CD4-positive, alpha-beta memory T cell (primary cell): ENCODE results near the gene LRP1-AS. TPM values are rescaled to one million over a fixed set of nuclear protein-coding genes. Genes with fewer than 3 reads are reported as not detected.

Experiments
- CTCF ChIA-PET: fragments of 350-600 bp; sonication (Branson Sonifier 250); formaldehyde crosslinking; loops from one replicate; lab custom pipeline; 2021; ENCODE audit warnings: inconsistent platforms; ENCODE audit not compliant: partially characterized antibody; lab: Charles Lee
- POLR2A ChIA-PET: fragments of 350-600 bp; sonication (Branson Sonifier 250); formaldehyde crosslinking; loops from one replicate; lab custom pipeline; 2021; ENCODE audit not compliant: partially characterized antibody; lab: Charles Lee
- DNase-seq, 5 donors: peaks; one replicate each; pipeline versions ENCODE4 v3.0.0 to v3.0.0-alpha.2; 2020 to 2022; ENCODE audit warnings: mixed read lengths in 1 of 5
- H3K27ac ChIP-seq: one replicate; pipeline ENCODE4 v1.7.0; 2013; ENCODE audit warnings: low read depth, low read length
- H3K27me3 ChIP-seq: 2 replicates; pipeline ENCODE4 v1.7.0; 2013; ENCODE audit warnings: mild to moderate bottlenecking, low read length, moderate library complexity; ENCODE audit not compliant: insufficient read depth
- H3K36me3 ChIP-seq: 2 replicates; pipeline ENCODE4 v1.7.0; 2013; ENCODE audit warnings: mild to moderate bottlenecking, low read length, moderate library complexity; ENCODE audit not compliant: insufficient read depth
- H3K4me1 ChIP-seq: 2 replicates; pipeline ENCODE4 v1.7.0; 2013; ENCODE audit warnings: mild to moderate bottlenecking, low read length, moderate library complexity; ENCODE audit not compliant: insufficient read depth
- H3K4me3 ChIP-seq, 2 donors: one replicate each; pipeline ENCODE4 v1.7.0; 2013; ENCODE audit warnings: low read length in 2 of 2, mild to moderate bottlenecking in 1 of 2
- H3K9me3 ChIP-seq, 2 donors: one replicate each; pipeline ENCODE4 v1.7.0; 2013; ENCODE audit warnings: low read length in 2 of 2, control low read depth in 1 of 2; ENCODE audit not compliant: control insufficient read depth in 1 of 2
- H3K27ac Mint-ChIP-seq, 7 donors: one replicate each; pipeline ENCODE4 v1.8.0; 2020 to 2021; ENCODE audit warnings: mixed read lengths in 7 of 7, mild to moderate bottlenecking in 6 of 7, inconsistent platforms in 3 of 7, moderate library complexity in 3 of 7
- H3K27me3 Mint-ChIP-seq, 2 donors: one replicate each; pipeline ENCODE4 v1.8.0; 2020 to 2021; ENCODE audit warnings: mixed read lengths in 2 of 2
- H3K36me3 Mint-ChIP-seq, 2 donors: one replicate each; pipeline ENCODE4 v1.8.0; 2020 to 2021; ENCODE audit warnings: mixed read lengths in 2 of 2, inconsistent platforms in 1 of 2, mild to moderate bottlenecking in 1 of 2
- H3K4me1 Mint-ChIP-seq, 4 donors: one replicate each; pipeline ENCODE4 v1.8.0; 2020 to 2021; ENCODE audit warnings: mixed read lengths in 4 of 4, mild to moderate bottlenecking in 1 of 4
- H3K4me3 Mint-ChIP-seq, 8 donors: one replicate each; pipeline ENCODE4 v1.8.0; 2020 to 2021; ENCODE audit warnings: mixed read lengths in 8 of 8, mild to moderate bottlenecking in 7 of 8, moderate library complexity in 6 of 8, inconsistent platforms in 3 of 8
- H3K9me3 Mint-ChIP-seq, 8 donors: one replicate each; pipeline ENCODE4 v1.8.0; 2020 to 2021; ENCODE audit warnings: mixed read lengths in 8 of 8, mild to moderate bottlenecking in 5 of 8, inconsistent platforms in 3 of 8, moderate library complexity in 1 of 8
- intact Hi-C: fragments of 100-400 bp; cut with micrococcal nuclease; formaldehyde crosslinking; loops from one replicate; pipeline ENCODE4 v1.15.1; 2023
- polyA plus RNA-seq, 2 donors: library from polyadenylated mRNA; unstranded; fragments of 300-500 nt; fragmentation: Illumina TruSeq; gene quantifications; one replicate each; pipeline ENCODE4 v1.2.3, GENCODE V29; 2021
- total RNA-seq, 2 experiments: library from RNA; stranded (reverse); gene quantifications; one replicate each; pipeline ENCODE4 v1.2.3, GENCODE V29; 2021

LRP1-AS gene
- total and polyA plus RNA-seq, 4 experiments from 2014 or later, result not detected

DNA sequence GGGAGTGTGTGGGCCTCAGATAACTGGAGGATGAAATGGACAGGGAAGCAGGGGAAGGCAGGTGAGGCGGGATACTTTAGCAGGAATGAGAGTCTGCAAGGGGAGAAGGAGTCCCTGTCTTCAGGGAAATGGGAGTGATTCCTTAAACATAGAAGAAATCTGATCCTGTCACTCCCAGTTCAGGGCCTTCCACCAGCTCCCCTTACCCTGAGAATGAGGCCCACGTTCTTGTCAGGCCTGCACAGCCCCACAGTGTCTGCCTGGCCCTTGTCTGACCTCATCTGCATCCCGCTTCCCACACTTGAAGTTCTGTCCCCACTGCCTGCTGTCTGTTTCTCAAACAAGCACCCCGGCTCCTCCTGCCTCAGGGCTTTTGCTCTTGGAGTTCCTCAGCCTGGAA is 12.6 kb upstream of the LRP1-AS start:
- Mint-ChIP-seq H3K4me3 (no peak overlapping the region), H3K27ac (no peak overlapping the region), H3K9me3 (no peaks in the 10 kb centered on the region), H3K36me3 (peaks cover 0 to 10% of the 10 kb centered on the region in 2 donors), H3K4me1 (peaks cover 4 to 10% (median 7%) of the 10 kb centered on the region in 4 donors), H3K27me3 (no peaks in the 10 kb centered on the region)
- Histone ChIP-seq H3K9me3 (no peaks in the 10 kb centered on the region), H3K27ac (no peak overlapping the region), H3K4me3 (no peak overlapping the region), H3K36me3 (no peaks in the 10 kb centered on the region), H3K4me1 (no peaks in the 10 kb centered on the region), H3K27me3 (no peaks in the 10 kb centered on the region)
- ChIA-PET CTCF (interaction anchor here (1.0 kb wide), 1 partner anchor 23 kb away, joined by 3 read pairs; no protein-coding TSS in a partner anchor), POLR2A (no interaction called here)
- intact Hi-C loops, result no loop called here
- DNase-seq, result no peak

DNA sequence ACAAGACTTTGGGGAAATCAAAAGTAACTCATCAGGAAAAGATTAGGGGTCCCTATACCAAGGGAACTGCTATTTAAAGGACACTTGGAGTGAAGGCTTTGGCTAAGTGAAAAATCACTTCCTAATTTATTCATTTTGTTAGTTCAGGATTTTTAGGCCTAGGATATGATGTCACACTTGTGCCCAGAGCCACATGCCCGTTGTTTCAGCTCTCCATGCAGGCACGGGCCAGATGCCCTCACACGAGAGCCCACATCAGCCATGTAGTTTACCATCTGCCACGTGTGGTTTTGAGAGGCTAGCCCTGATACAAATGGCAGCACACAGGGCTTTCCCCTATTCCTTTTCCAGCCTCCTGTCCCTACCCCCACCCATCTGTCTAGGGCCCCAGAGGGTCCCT is 11.9 kb upstream of the LRP1-AS start:
- no peaks in the 10 kb centered on the region for H3K4me1 ChIP-seq
- no peaks in the 10 kb centered on the region for H3K27me3 Mint-ChIP-seq
- H3K27ac Mint-ChIP-seq, result peak overlapping the region in 1 of 7 donors; percentile 67
- no peak overlapping the region for H3K4me3 Mint-ChIP-seq
- H3K4me1 Mint-ChIP-seq, result peaks cover 4 to 10% (median 7%) of the 10 kb centered on the region in 4 donors
- intact Hi-C loops, result no loop called here
- H3K36me3 Mint-ChIP-seq, result peaks cover 0 to 10% of the 10 kb centered on the region in 2 donors
- no peaks in the 10 kb centered on the region for H3K36me3 ChIP-seq
- ChIA-PET CTCF (interaction anchor here (1.0 kb wide), 1 partner anchor 23 kb away, joined by 3 read pairs; no protein-coding TSS in a partner anchor), POLR2A (no interaction called here)
- no peaks in the 10 kb centered on the region for H3K27me3 ChIP-seq
- H3K27ac ChIP-seq, result no peak overlapping the region
- H3K9me3 ChIP-seq, result no peaks in the 10 kb centered on the region
- no peak for DNase-seq
- H3K4me3 ChIP-seq, result no peak overlapping the region
- H3K9me3 Mint-ChIP-seq, result no peaks in the 10 kb centered on the region

DNA sequence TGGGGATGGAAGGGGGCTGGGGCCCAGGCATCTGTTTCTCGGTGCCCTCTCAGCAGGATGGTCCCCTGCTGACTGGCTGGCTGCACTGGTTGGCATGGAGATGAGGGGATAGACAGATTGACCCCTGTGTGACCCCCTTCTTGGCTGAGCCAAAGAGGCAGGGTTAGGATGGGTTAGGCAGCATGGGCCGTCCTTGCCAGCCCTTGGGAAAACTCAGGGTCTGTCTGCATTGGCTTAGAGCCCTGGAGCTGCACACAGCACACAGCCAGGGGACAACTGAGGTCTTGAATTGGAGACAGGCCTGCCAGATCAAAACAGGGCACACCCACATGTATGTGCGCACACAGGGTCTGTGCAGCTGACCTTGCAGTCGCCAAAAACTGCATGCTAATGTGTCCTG is 11.2 kb upstream of the LRP1-AS start:
- H3K4me1 ChIP-seq, result no peaks in the 10 kb centered on the region
- H3K27ac ChIP-seq, result no peak overlapping the region
- Mint-ChIP-seq H3K4me3 (no peak overlapping the region), H3K27ac (no peak overlapping the region), H3K36me3 (peaks cover 0 to 10% of the 10 kb centered on the region in 2 donors), H3K4me1 (peaks cover 4 to 10% (median 7%) of the 10 kb centered on the region in 4 donors), H3K27me3 (no peaks in the 10 kb centered on the region), H3K9me3 (no peaks in the 10 kb centered on the region)
- intact Hi-C loops, result no loop called here
- no peaks in the 10 kb centered on the region for H3K27me3 ChIP-seq
- CTCF ChIA-PET, result interaction anchor here (1.2 to 1.4 kb wide), 2 partner anchors 13 to 17 kb away, joined by 4 to 5 read pairs; no protein-coding TSS in a partner anchor
- no peak overlapping the region for H3K4me3 ChIP-seq
- H3K36me3 ChIP-seq, result no peaks in the 10 kb centered on the region
- POLR2A ChIA-PET, result no interaction called here
- no peak for DNase-seq
- H3K9me3 ChIP-seq, result no peaks in the 10 kb centered on the region

DNA sequence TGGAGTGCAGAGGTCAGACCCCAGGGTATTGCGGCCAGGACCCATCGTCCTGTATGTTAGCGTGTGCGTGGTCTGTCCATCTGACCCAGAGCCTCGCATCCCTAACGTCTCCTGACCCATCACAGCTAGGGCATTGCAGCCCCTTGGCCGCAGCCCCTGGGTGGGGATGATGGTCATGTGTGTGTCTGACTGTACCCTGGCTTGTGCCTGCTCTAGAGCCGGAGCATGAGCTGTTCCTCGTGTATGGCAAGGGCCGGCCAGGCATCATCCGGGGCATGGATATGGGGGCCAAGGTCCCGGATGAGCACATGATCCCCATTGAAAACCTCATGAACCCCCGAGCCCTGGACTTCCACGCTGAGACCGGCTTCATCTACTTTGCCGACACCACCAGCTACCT is 10.8 kb upstream of the LRP1-AS start:
- Mint-ChIP-seq H3K36me3 (peaks cover 0 to 10% of the 10 kb centered on the region in 2 donors), H3K27me3 (no peaks in the 10 kb centered on the region), H3K9me3 (no peaks in the 10 kb centered on the region), H3K27ac (no peak overlapping the region), H3K4me3 (no peak overlapping the region), H3K4me1 (peaks cover 4 to 10% (median 7%) of the 10 kb centered on the region in 4 donors)
- H3K36me3 ChIP-seq, result no peaks in the 10 kb centered on the region
- no peak overlapping the region for H3K27ac ChIP-seq
- intact Hi-C loops, result no loop called here
- no peaks in the 10 kb centered on the region for H3K27me3 ChIP-seq
- H3K9me3 ChIP-seq, result no peaks in the 10 kb centered on the region
- DNase-seq, result no peak
- H3K4me1 ChIP-seq, result no peaks in the 10 kb centered on the region
- no peak overlapping the region for H3K4me3 ChIP-seq
- CTCF ChIA-PET, result interaction anchor here (0.8 to 1.4 kb wide), 3 partner anchors 14 to 49 kb away, joined by 3 to 5 read pairs (median 4); no protein-coding TSS in a partner anchor
- POLR2A ChIA-PET, result no interaction called here

DNA sequence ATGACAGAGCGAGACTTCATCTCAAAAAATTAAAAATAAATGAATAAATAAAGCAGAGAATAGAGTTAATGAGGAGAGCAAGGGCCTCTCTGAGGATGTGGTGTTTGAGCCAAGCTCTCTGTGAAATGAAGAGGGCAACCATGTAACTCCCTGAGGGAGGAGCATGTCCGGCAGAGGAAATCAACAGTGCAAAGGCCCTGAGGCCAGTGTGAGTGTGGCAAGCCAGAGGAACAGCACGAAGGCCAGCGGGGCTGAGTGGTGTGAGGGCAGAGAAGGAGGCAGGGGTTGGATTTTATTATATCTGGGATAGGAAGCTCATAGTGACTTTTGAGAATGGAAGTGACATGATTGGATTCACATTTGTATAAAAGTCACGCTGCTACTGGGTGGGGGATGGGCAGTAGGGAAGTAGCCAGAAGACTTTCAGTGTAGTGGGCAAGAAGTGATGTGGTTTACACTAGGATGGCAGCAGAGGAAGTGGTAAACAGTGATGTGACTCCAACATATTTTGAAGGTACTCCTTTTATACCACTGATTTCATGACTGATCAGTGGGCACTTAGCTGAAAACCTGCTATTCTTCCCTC is 10.3 kb upstream of the LRP1-AS start:
- peak overlapping the region in 1 of 7 donors; percentile 37 for H3K27ac Mint-ChIP-seq
- Histone ChIP-seq H3K36me3 (no peaks in the 10 kb centered on the region), H3K27me3 (no peaks in the 10 kb centered on the region)

DNA sequence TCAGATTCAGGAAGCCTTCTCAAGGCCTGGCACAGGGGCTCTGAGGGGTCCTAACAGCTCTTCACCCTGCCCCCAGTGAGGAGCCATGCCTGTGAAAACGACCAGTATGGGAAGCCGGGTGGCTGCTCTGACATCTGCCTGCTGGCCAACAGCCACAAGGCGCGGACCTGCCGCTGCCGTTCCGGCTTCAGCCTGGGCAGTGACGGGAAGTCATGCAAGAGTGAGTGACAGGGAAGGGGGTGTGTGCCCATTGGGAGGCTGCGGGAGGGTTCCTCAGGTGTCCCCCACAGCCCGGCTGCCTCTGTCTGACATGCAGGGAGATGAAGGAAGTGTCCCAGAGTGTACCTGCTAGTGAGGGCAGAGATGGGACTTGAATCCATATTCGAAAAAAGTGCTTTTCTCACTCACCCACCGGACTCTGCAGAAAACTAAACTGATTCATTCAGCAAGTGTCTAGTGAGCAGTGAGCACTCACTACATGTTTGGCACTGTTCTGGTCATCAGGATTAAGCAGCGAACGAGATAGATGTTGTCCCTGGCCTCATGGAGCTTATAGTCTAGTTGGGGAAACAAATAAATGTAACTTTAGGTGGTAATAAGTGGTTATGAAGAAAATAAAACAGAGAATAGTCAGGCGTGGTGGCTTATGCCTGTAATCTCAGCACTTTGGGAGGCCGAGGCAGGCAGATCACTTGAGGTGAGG is 9.4 kb upstream of the LRP1-AS start:
- CTCF ChIA-PET, result interaction anchor here (1.3 to 1.4 kb wide), 2 partner anchors 19 to 33 kb away, joined by 4 to 5 read pairs; no protein-coding TSS in a partner anchor
- DNase-seq, result no peak
- H3K4me1 Mint-ChIP-seq, result peaks cover 4 to 10% (median 7%) of the 10 kb centered on the region in 4 donors

More for the DNA sequence above, 10.3 kb upstream of the LRP1-AS start:
- Mint-ChIP-seq H3K4me3 (no peak overlapping the region), H3K36me3 (peaks cover 0 to 6% of the 10 kb centered on the region in 2 donors), H3K27me3 (no peaks in the 10 kb centered on the region), H3K9me3 (no peaks in the 10 kb centered on the region), H3K4me1 (peaks cover 4 to 10% (median 7%) of the 10 kb centered on the region in 4 donors)
- ChIA-PET CTCF (interaction anchor here (0.8 to 1.4 kb wide), 4 partner anchors 14 to 50 kb away, joined by 3 to 5 read pairs (median 4); no protein-coding TSS in a partner anchor), POLR2A (no interaction called here)
- Histone ChIP-seq H3K4me3 (no peak overlapping the region), H3K27ac (no peak overlapping the region), H3K9me3 (no peaks in the 10 kb centered on the region), H3K4me1 (no peaks in the 10 kb centered on the region)
- no peak for DNase-seq
- intact Hi-C loops, result no loop called here

DNA sequence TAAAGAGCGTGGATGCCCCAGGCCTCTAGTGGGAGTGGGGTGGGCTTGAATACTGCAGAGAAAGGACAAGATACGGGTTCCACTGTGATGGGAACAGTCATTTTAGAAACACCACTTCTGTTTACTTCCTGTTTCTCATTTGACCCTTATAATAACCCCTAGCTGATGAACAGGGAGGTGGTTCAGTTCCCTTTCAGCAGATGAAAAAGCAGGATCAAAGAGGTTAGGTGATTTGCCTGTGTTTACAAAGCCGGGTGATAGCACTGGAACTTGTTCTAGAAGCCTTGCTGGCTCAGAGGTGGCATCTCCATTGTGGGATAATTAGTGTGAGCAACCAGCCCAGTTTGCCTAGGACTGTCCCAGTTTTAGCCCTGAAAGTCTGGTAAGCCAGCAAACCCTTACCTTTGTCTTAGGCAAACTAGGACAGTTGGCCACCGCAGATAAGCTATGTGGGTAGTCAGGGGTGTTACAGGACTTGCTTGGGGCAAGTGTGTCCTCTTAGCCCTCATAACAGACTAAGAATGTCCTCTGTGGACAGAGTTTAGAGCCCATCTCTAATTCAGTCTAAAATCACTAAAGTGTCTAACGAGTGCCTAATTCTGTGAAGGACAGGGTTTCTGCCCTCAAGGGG is 7.5 kb upstream of the LRP1-AS start:
- Histone ChIP-seq H3K27ac (no peak overlapping the region), H3K36me3 (no peaks in the 10 kb centered on the region), H3K9me3 (no peaks in the 10 kb centered on the region), H3K27me3 (no peaks in the 10 kb centered on the region), H3K4me3 (no peak overlapping the region), H3K4me1 (no peaks in the 10 kb centered on the region)
- ChIA-PET CTCF (no interaction called here), POLR2A (no interaction called here)
- Mint-ChIP-seq H3K4me3 (no peak overlapping the region), H3K9me3 (no peaks in the 10 kb centered on the region), H3K27ac (no peak overlapping the region), H3K27me3 (no peaks in the 10 kb centered on the region), H3K4me1 (peaks cover 4 to 10% (median 6%) of the 10 kb centered on the region in 4 donors), H3K36me3 (peaks cover 0 to 3% of the 10 kb centered on the region in 2 donors)
- intact Hi-C loops, result no loop called here
- no peak for DNase-seq

More for the DNA sequence above, 9.4 kb upstream of the LRP1-AS start:
- Histone ChIP-seq H3K4me3 (no peak overlapping the region), H3K4me1 (no peaks in the 10 kb centered on the region), H3K36me3 (no peaks in the 10 kb centered on the region), H3K27ac (no peak overlapping the region), H3K27me3 (no peaks in the 10 kb centered on the region), H3K9me3 (no peaks in the 10 kb centered on the region)
- Mint-ChIP-seq H3K9me3 (no peaks in the 10 kb centered on the region), H3K27ac (peak overlapping the region in 1 of 7 donors; percentile 30), H3K36me3 (peaks cover 0 to 5% of the 10 kb centered on the region in 2 donors), H3K4me3 (peak overlapping the region in 1 of 8 donors; percentile 35), H3K27me3 (no peaks in the 10 kb centered on the region)
- POLR2A ChIA-PET, result no interaction called here
- intact Hi-C loops, result no loop called here
